ACC112 (cell line): ENCODE results near the gene PCSK4.

Source experiments
- H2AFZ ChIP-seq: fragments of 200-600 bp; sonication (generic); one replicate; pipeline ENCODE4 v1.6.0; 2017; ENCODE audit warnings: antibody characterized with exemption, low read length; ENCODE audit not compliant: unreplicated experiment
- H3K27ac ChIP-seq: fragments of 200-600 bp; sonication (generic); 2 replicates; pipeline ENCODE4 v1.5.1; 2014; ENCODE audit warnings: low read depth, mild to moderate bottlenecking, antibody characterized with exemption, low read length, moderate library complexity
- H3K27me3 ChIP-seq: fragments of 200-600 bp; sonication (generic); 2 replicates; pipeline ENCODE4 v1.6.1; 2014; ENCODE audit warnings: mild to moderate bottlenecking, antibody characterized with exemption, low read length, moderate library complexity, mixed read lengths; ENCODE audit not compliant: insufficient read depth
- H3K36me3 ChIP-seq: fragments of 200-600 bp; sonication (generic); 2 replicates; pipeline ENCODE4 v1.6.1; 2016; ENCODE audit warnings: mild to moderate bottlenecking, antibody characterized with exemption, low read length, moderate library complexity, mixed read lengths; ENCODE audit not compliant: insufficient read depth
- H3K4me1 ChIP-seq: fragments of 200-600 bp; sonication (generic); one replicate; pipeline ENCODE4 v1.6.1; 2016; ENCODE audit warnings: low read length, mixed read lengths; ENCODE audit not compliant: insufficient read depth, unreplicated experiment, control insufficient read depth
- H3K4me3 ChIP-seq: fragments of 200-600 bp; sonication (generic); 2 replicates; pipeline ENCODE4 v1.5.1; 2014; ENCODE audit warnings: mild to moderate bottlenecking, low read depth, low read length
- H3K79me2 ChIP-seq: fragments of 200-600 bp; sonication (generic); one replicate; pipeline ENCODE4 v1.6.0; 2016; ENCODE audit warnings: low read length; ENCODE audit not compliant: control insufficient read depth, unreplicated experiment, insufficient read depth

Gene PCSK4

GRCh38 chr19:1528596-1529429 lies 38.7 kb upstream of the PCSK4 start:
- peaks cover 10% of the 10 kb centered on the region for H3K27me3 ChIP-seq
- no peak overlapping the region for H3K4me3 ChIP-seq
- H3K79me2 ChIP-seq: no peaks in the 10 kb centered on the region
- no peaks in the 10 kb centered on the region for H3K4me1 ChIP-seq
- no peak overlapping the region for H3K27ac ChIP-seq
- no peak overlapping the region for H2AFZ ChIP-seq
- no peaks in the 10 kb centered on the region for H3K36me3 ChIP-seq

GRCh38 chr19:1527650-1528309 lies 37.6 kb upstream of the PCSK4 start:
- Histone ChIP-seq H3K27me3 (peaks cover 17% of the 10 kb centered on the region), H3K36me3 (no peaks in the 10 kb centered on the region), H2AFZ (no peak overlapping the region), H3K79me2 (no peaks in the 10 kb centered on the region), H3K27ac (no peak overlapping the region), H3K4me1 (no peaks in the 10 kb centered on the region), H3K4me3 (no peak overlapping the region)

- Histone ChIP-seq H3K4me3 (no peak overlapping the region), H3K27me3 (peaks cover 17% of the 10 kb centered on the region), H3K27ac (no peak overlapping the region), H3K4me1 (no peaks in the 10 kb centered on the region), H3K36me3 (no peaks in the 10 kb centered on the region), H2AFZ (no peak overlapping the region), H3K79me2 (no peaks in the 10 kb centered on the region)
Measured at GRCh38 chr19:1526979-1527649, 37.0 kb upstream of the PCSK4 start.

- no peaks in the 10 kb centered on the region for H3K79me2 ChIP-seq
- no peak overlapping the region for H3K4me3 ChIP-seq
- H3K27ac ChIP-seq: no peak overlapping the region
- no peaks in the 10 kb centered on the region for H3K36me3 ChIP-seq
- no peaks in the 10 kb centered on the region for H3K4me1 ChIP-seq
- H3K27me3 ChIP-seq: peaks cover 17% of the 10 kb centered on the region
- H2AFZ ChIP-seq: no peak overlapping the region
Measured at GRCh38 chr19:1526066-1526778, 36.1 kb upstream of the PCSK4 start.

GRCh38 chr19:1525343-1525742 lies 35.2 kb upstream of the PCSK4 start:
- no peak overlapping the region for H2AFZ ChIP-seq
- no peaks in the 10 kb centered on the region for H3K4me1 ChIP-seq
- H3K27me3 ChIP-seq: peaks cover 17% of the 10 kb centered on the region
- H3K27ac ChIP-seq: no peak overlapping the region
- no peak overlapping the region for H3K4me3 ChIP-seq
- H3K36me3 ChIP-seq: no peaks in the 10 kb centered on the region
- no peaks in the 10 kb centered on the region for H3K79me2 ChIP-seq

- H3K36me3 ChIP-seq: no peaks in the 10 kb centered on the region
- no peak overlapping the region for H3K27ac ChIP-seq
- H3K4me1 ChIP-seq: no peaks in the 10 kb centered on the region
- peaks cover 17% of the 10 kb centered on the region for H3K27me3 ChIP-seq
- H3K4me3 ChIP-seq: no peak overlapping the region
- no peaks in the 10 kb centered on the region for H3K79me2 ChIP-seq
- H2AFZ ChIP-seq: no peak overlapping the region
Measured at GRCh38 chr19:1524972-1525325, 34.8 kb upstream of the PCSK4 start.

- Histone ChIP-seq H3K36me3 (no peaks in the 10 kb centered on the region), H3K27ac (no peak overlapping the region), H3K27me3 (peaks cover 17% of the 10 kb centered on the region), H3K4me3 (no peak overlapping the region), H3K4me1 (no peaks in the 10 kb centered on the region), H3K79me2 (no peaks in the 10 kb centered on the region), H2AFZ (no peak overlapping the region)
Measured at GRCh38 chr19:1524287-1524971, 34.3 kb upstream of the PCSK4 start.

- Histone ChIP-seq H3K4me3 (no peak within 1 kb of the TSS), H3K27ac (no peak within 1 kb of the TSS), H2AFZ (no peak within 1 kb of the TSS), H3K36me3 (no peaks in the 10 kb centered on the region), H3K4me1 (no peaks in the 10 kb centered on the region), H3K79me2 (no peaks in the 10 kb centered on the region), H3K27me3 (peaks cover 17% of the 10 kb centered on the region)
Measured at GRCh38 chr19:1523412-1524286, 33.5 kb upstream of the PCSK4 start, which contains the start of gene PLK5. TSS of gene PLK5 (plus strand) at chr19:1524077. CDS start at chr19:1526997, 2,920 bp downstream.

- Histone ChIP-seq H3K27me3 (peaks cover 17% of the 10 kb centered on the region), H3K27ac (no peak overlapping the region), H3K36me3 (no peaks in the 10 kb centered on the region), H3K4me3 (no peak overlapping the region), H2AFZ (no peak overlapping the region), H3K4me1 (no peaks in the 10 kb centered on the region), H3K79me2 (no peaks in the 10 kb centered on the region)
Measured at GRCh38 chr19:1522838-1523237, 32.7 kb upstream of the PCSK4 start.
